HepG2 (cell line): Measurements from ENCODE around the gene FAM131A. TPM values are rescaled to one million over a fixed set of nuclear protein-coding genes. Genes with fewer than 3 reads are reported as not detected.

Experiments
- ATAC-seq: fragments of 200-7000 bp; cut with Tn5 transposase; 3 replicates; pipeline ENCODE4 v1.9.1; 2020; ENCODE audit warnings: mild to moderate bottlenecking, moderate library complexity
- BruUV-seq: library from RNA; stranded (reverse); fragments of 400-500 nt; replicated peaks from 2 replicates; lab custom pipeline; 2021; lab: Mats Ljungman, UMichigan
- CTCF ChIA-PET: fragments of 300-600 bp; formaldehyde crosslinking; extraction: SDS; loops from one replicate; lab custom pipeline; 2021; ENCODE audit warnings: low total read pairs, inconsistent platforms, low intra/inter-chr PET ratio; lab: Yijun Ruan, JAX
- POLR2A ChIA-PET: fragments of 350-600 bp; sonication (Branson Sonifier 250); formaldehyde crosslinking; loops from one replicate; lab custom pipeline; 2020; ENCODE audit warnings: antibody characterized with exemption, inconsistent platforms; lab: Yijun Ruan, JAX
- DNase-seq: peaks from one replicate; pipeline ENCODE4 v3.0.0-alpha.2; 2015; ENCODE audit warnings: low spot score
- FAIRE-seq: peaks from 3 replicates; lab custom pipeline; 2011; peaks lifted over from hg19 to GRCh38; lab: Jason Lieb, UNC
- H2AFZ ChIP-seq: one replicate; pipeline ENCODE4 v1.6.1; 2011; ENCODE audit warnings: low read length, inconsistent platforms
- H3K27ac ChIP-seq: fragments of 300-600 bp; 3 replicates; pipeline ENCODE4 v1.8.0; 2011; ENCODE audit warnings: mixed run types, mild to moderate bottlenecking, mixed read lengths, low read length, inconsistent platforms; ENCODE audit not compliant: insufficient read depth; ENCODE audit errors: extremely low read length
- H3K27me3 ChIP-seq, 2 experiments: fragments of 200-600 bp in 1 of 2; 2 replicates in 1 of 2; 3 replicates in 1 of 2; pipeline versions ENCODE4 v1.6.0 to v1.8.0; 2011; ENCODE audit warnings: low read length in 2 of 2, mild to moderate bottlenecking in 2 of 2, moderate library complexity in 2 of 2, inconsistent platforms in 1 of 2; ENCODE audit not compliant: insufficient read depth in 2 of 2, control insufficient read depth in 1 of 2
- H3K36me3 ChIP-seq, 2 experiments: fragments of 200-600 bp in 1 of 2; replicated peaks in 1 of 2; 2 replicates in 1 of 2; 3 replicates in 1 of 2; pipeline versions ENCODE4 v1.5.1 to v1.8.0; 2011; ENCODE audit warnings: low read length in 2 of 2, inconsistent platforms in 1 of 2; ENCODE audit not compliant: insufficient read depth in 2 of 2, control insufficient read depth in 1 of 2
- H3K4me1 ChIP-seq: 2 replicates; pipeline ENCODE4 v1.5.1; 2012; ENCODE audit warnings: low read length, inconsistent platforms; ENCODE audit not compliant: insufficient read depth
- H3K4me2 ChIP-seq: 2 replicates; pipeline ENCODE4 v1.6.0; 2011; ENCODE audit warnings: low read depth, low read length, inconsistent platforms
- H3K4me3 ChIP-seq, 3 experiments: fragments of 200-600 bp in 1 of 3; sonication (generic), shearing (Covaris generic) in 1 of 3; replicated peaks in 1 of 3; 2 replicates each; pipeline ENCODE4 v1.5.1; 2011 to 2016; ENCODE audit warnings: low read length in 3 of 3, inconsistent platforms in 2 of 3, low read depth in 2 of 3, mild to moderate bottlenecking in 2 of 3, control low read depth in 1 of 3, mixed read lengths in 1 of 3; ENCODE audit not compliant: insufficient read depth in 1 of 3
- H3K79me2 ChIP-seq: one replicate; pipeline ENCODE4 v1.6.1; 2011; ENCODE audit warnings: low read length, inconsistent platforms; ENCODE audit not compliant: insufficient read depth
- H3K9ac ChIP-seq: 2 replicates; pipeline ENCODE4 v1.6.0; 2011; ENCODE audit warnings: mild to moderate bottlenecking, low read depth, low read length, inconsistent platforms; ENCODE audit not compliant: insufficient read depth
- H3K9me3 ChIP-seq: 2 replicates; pipeline ENCODE4 v1.5.1; 2012; ENCODE audit warnings: mild to moderate bottlenecking, low read length
- H4K20me1 ChIP-seq: 2 replicates; pipeline ENCODE4 v1.6.0; 2011; ENCODE audit warnings: inconsistent platforms, mild to moderate bottlenecking, low read length, moderate library complexity; ENCODE audit not compliant: insufficient read depth
- BHLHE40 ChIP-seq: IDR thresholded peaks from 2 replicates; pipeline ENCODE4 v1.6.1; 2011; ENCODE audit warnings: low read length, improper control_type of control experiment
- CC2D1A ChIP-seq: sonication (generic); formaldehyde crosslinking; IDR thresholded peaks from 2 replicates; pipeline ENCODE4 v1.8.1; 2023; ENCODE audit warnings: mild to moderate bottlenecking, missing genetic modification reagents
- EZH2 ChIP-seq: conservative IDR thresholded peaks from 2 replicates; pipeline ENCODE4 v1.6.1; 2012; ENCODE audit warnings: mild to moderate bottlenecking, low read depth, low read length, moderate library complexity
- HHEX ChIP-seq: IDR thresholded peaks from 2 replicates; pipeline ENCODE4 v1.6.1; 2016; ENCODE audit warnings: control low read depth
- KLF6 ChIP-seq: IDR thresholded peaks from 2 replicates; pipeline ENCODE4 v1.8.0; 2016; ENCODE audit warnings: missing biosample characterization, missing genetic modification reagents
- SIN3A ChIP-seq: IDR thresholded peaks from 2 replicates; pipeline ENCODE4 v1.6.1; 2011; ENCODE audit warnings: low read depth, mild to moderate bottlenecking, control low read depth, low read length, borderline replicate concordance
- SKI ChIP-seq: fragments of 450-650 bp; IDR thresholded peaks from one replicate; pipeline ENCODE4 v1.6.1; 2018; ENCODE audit warnings: mild to moderate bottlenecking; ENCODE audit not compliant: partially characterized antibody
- ZFP1 ChIP-seq: IDR thresholded peaks from 2 replicates; pipeline ENCODE4 v1.6.1; 2016
- ZNF256 ChIP-seq: sonication (generic); formaldehyde crosslinking; conservative IDR thresholded peaks from 2 replicates; pipeline ENCODE4 v1.4.0; 2020; ENCODE audit warnings: missing genetic modification reagents
- ZNF292 ChIP-seq: sonication (generic); formaldehyde crosslinking; IDR thresholded peaks from 2 replicates; pipeline ENCODE4 v1.8.1; 2022; ENCODE audit warnings: mild to moderate bottlenecking, low read depth, missing genetic modification reagents, borderline replicate concordance
- ZNF468 ChIP-seq: sonication (generic); formaldehyde crosslinking; IDR thresholded peaks from 2 replicates; pipeline ENCODE4 v1.8.0; 2022; ENCODE audit warnings: mild to moderate bottlenecking, moderate library complexity, missing genetic modification reagents
- ZNF577 ChIP-seq: sonication (generic); formaldehyde crosslinking; IDR thresholded peaks from 2 replicates; pipeline ENCODE4 v1.4.0; 2020; ENCODE audit warnings: mild to moderate bottlenecking, low read depth, missing genetic modification reagents, borderline replicate concordance
- WGBS: methylation state at CpG from one replicate; pipeline ENCODE4 v1.1.6; 2017; ENCODE audit warnings: low lambda C conversion rate; 5-methylcytosine and 5-hydroxymethylcytosine counted together
- in situ Hi-C: cut with HindIII; loops from 2 replicates; pipeline ENCODE4 v1.10.0; 2017; ENCODE audit warnings: low pct_unique_long_range_greater_than_20kb; ENCODE audit not compliant: extremely low pct_ligation_motif_present
- intact Hi-C: fragments of 100-400 bp; cut with micrococcal nuclease; formaldehyde crosslinking; loops from one replicate; pipeline ENCODE4 v1.10.0; 2022; ENCODE audit not compliant: unreplicated experiment
- polyA plus RNA-seq, 8 experiments: library from polyadenylated mRNA; depleted of rRNA in 3 of 8; stranded (reverse) in 7 of 8; unstranded in 1 of 8; fragments of >200 nt; fragmentation: Illumina TruSeq in 4 of 8; extraction: Trizol in 4 of 8; gene quantifications; 2 replicates each; pipeline versions ENCODE4 v1.2.1 to v1.2.3, GENCODE V29; 2011 to 2016; ENCODE audit warnings: low read depth in 4 of 8, missing spikeins in 1 of 8, mixed read lengths in 1 of 8; ENCODE audit not compliant: insufficient read depth in 1 of 8
- total RNA-seq, 5 experiments: library from RNA; depleted of rRNA; stranded (reverse); fragments of >200 nt; fragmentation: Illumina TruSeq; extraction: Trizol; gene quantifications; 2 replicates each; pipeline ENCODE4 v1.2.3, GENCODE V29; 2016; ENCODE audit warnings: low read depth in 1 of 5
- TF ChIP-seq, protein P1 (sequence below): sonication (generic); formaldehyde crosslinking; IDR thresholded peaks from 2 replicates; pipeline ENCODE4 v1.4.0; 2020; ENCODE audit warnings: missing genetic modification reagents; ENCODE audit errors: not compliant biosample characterization
- TF ChIP-seq, protein P2 (sequence below): sonication (generic); formaldehyde crosslinking; IDR thresholded peaks from 2 replicates; pipeline ENCODE4 v1.4.0; 2020; ENCODE audit warnings: missing genetic modification reagents, mild to moderate bottlenecking, borderline replicate concordance

The FAM131A gene
- total and polyA plus RNA-seq, 2 of the 13 experiments (the other 11 are each of a cell fraction or from before 2014, with no cell fraction given) = 9.2 to 9.3 TPM

DNA sequence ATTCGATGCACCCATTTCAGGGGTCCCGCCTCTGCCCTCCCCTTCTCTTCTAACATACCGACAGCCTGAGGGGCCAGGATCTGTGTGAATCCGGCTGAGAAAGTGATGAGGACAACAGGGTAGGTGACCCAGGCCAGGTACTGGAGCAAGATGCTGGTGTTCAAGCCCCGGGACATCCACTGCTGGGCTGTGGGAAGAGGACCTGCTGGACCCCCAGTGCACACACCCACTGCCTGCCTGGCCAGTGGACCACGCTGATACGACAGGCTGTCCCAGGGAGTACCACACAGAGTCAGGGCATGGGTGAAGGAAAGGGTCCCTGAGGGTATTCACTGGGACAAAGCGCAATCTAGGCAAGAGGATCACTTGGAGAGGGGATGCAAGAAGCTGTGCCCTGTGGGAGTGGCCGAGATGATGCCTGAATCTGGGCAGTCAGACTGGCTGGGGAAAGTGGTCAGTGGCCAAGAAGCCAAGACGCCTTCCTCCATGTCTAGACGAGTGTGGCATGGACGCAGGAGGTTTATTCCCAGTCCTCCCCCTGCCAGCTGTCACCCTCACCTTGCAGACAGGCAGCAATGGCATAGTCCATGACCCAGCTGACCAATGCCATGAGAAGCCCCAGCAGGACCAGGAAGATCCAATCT is 20.8 kb downstream of the FAM131A start:
- TF ChIP-seq SKI (no peak), ZNF468 (no peak), KLF6 (CRISPR knock-in tag) (no peak), BHLHE40 (no peak), ZNF292 (CRISPR knock-in tag) (no peak), ZFP1 (CRISPR knock-in tag) (no peak), CC2D1A (no peak), HHEX (CRISPR knock-in tag) (no peak), ZNF577 (no peak), SIN3A (no peak), EZH2 (no peak), ZNF256 (CRISPR knock-in tag) (no peak)
- TF ChIP-seq, protein P1, sequence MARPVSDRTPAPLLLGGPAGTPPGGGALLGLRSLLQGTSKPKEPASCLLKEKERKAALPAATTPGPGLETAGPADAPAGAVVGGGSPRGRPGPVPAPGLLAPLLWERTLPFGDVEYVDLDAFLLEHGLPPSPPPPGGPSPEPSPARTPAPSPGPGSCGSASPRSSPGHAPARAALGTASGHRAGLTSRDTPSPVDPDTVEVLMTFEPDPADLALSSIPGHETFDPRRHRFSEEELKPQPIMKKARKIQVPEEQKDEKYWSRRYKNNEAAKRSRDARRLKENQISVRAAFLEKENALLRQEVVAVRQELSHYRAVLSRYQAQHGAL (CRISPR knock-in tag) = no peak
- TF ChIP-seq, protein P2, sequence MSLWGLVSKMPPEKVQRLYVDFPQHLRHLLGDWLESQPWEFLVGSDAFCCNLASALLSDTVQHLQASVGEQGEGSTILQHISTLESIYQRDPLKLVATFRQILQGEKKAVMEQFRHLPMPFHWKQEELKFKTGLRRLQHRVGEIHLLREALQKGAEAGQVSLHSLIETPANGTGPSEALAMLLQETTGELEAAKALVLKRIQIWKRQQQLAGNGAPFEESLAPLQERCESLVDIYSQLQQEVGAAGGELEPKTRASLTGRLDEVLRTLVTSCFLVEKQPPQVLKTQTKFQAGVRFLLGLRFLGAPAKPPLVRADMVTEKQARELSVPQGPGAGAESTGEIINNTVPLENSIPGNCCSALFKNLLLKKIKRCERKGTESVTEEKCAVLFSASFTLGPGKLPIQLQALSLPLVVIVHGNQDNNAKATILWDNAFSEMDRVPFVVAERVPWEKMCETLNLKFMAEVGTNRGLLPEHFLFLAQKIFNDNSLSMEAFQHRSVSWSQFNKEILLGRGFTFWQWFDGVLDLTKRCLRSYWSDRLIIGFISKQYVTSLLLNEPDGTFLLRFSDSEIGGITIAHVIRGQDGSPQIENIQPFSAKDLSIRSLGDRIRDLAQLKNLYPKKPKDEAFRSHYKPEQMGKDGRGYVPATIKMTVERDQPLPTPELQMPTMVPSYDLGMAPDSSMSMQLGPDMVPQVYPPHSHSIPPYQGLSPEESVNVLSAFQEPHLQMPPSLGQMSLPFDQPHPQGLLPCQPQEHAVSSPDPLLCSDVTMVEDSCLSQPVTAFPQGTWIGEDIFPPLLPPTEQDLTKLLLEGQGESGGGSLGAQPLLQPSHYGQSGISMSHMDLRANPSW (CRISPR knock-in tag) = no peak
- no peak overlapping the region for H3K4me3 ChIP-seq
- BruUV-seq = no TSS peak
- H3K4me2 ChIP-seq = no peak overlapping the region
- intact Hi-C loops = no loop called here
- H4K20me1 ChIP-seq = 0 out of 2 replicates have a peak, but pooled peaks cover 3% of the 10 kb centered on the region
- H3K79me2 ChIP-seq = peaks cover 14% of the 10 kb centered on the region
- WGBS = 98% methylated on average over 12 of the region's 12 CpGs
- no peak overlapping the region for H3K9ac ChIP-seq
- in situ Hi-C loops = no loop called here
- H3K27me3 ChIP-seq = no peaks in the 10 kb centered on the region; a peak in 1 of 5 replicates
- CTCF ChIA-PET = no interaction called here
- no peak for DNase-seq
- no peak overlapping the region for H3K27ac ChIP-seq
- H3K4me1 ChIP-seq = peaks cover 23% of the 10 kb centered on the region
- H3K36me3 ChIP-seq = peaks cover 8 to 43% of the 10 kb centered on the region in 2 experiments; a peak in 4 of 5 replicates
- H2AFZ ChIP-seq = no peak overlapping the region
- ATAC-seq = no peak
- no peaks in the 10 kb centered on the region for H3K9me3 ChIP-seq
- POLR2A ChIA-PET = no interaction called here
- no peak for FAIRE-seq
